ENCODE data around the gene HERPUD1. TPM values are rescaled to one million over a fixed set of nuclear protein-coding genes. Genes with fewer than 3 reads are reported as not detected.
"Not testable (repeated sequence)": the region's sequence is repeated elsewhere in the genome, so short reads cannot be mapped to it uniquely, and the experiment has no call there.

The HERPUD1 gene
- polyA plus RNA-seq, 5 donors: 95.7 to 124 (median 104) TPM

GRCh38 chr16:56956076-56956475 is 24.1 kb downstream of the HERPUD1 start:
- no peak for DNase-seq

- no peak for DNase-seq
These were observed 24.8 kb downstream of the HERPUD1 start for GRCh38 chr16:56956756-56957155.

- DNase-seq: no peak
These were observed 28.8 kb downstream of the HERPUD1 start for GRCh38 chr16:56960681-56961281.

GRCh38 chr16:56961386-56961785 is 29.4 kb downstream of the HERPUD1 start:
- peak; percentile 39 to 42 for DNase-seq

DNA sequence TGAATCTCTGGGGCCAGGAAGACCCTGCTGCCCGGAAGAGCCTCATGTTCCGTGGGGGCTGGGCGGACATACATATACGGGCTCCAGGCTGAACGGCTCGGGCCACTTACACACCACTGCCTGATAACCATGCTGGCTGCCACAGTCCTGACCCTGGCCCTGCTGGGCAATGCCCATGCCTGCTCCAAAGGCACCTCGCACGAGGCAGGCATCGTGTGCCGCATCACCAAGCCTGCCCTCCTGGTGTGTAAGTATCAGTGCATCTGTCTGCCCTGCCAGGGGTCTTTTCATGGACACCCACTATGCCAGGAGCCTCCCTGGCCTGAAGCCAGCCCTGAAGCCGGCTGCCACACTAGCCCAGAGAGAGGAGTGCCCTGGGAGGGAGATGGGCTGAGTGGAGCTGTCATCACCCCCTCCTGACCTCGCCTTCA is 29.9 kb downstream of the HERPUD1 start, which contains the start of gene CETP:
TSS of gene CETP (plus strand) at position 100 of the 431 bp plus-strand sequence. CDS start at position 130, 30 bp downstream.
- DNase-seq: no peak

DNA sequence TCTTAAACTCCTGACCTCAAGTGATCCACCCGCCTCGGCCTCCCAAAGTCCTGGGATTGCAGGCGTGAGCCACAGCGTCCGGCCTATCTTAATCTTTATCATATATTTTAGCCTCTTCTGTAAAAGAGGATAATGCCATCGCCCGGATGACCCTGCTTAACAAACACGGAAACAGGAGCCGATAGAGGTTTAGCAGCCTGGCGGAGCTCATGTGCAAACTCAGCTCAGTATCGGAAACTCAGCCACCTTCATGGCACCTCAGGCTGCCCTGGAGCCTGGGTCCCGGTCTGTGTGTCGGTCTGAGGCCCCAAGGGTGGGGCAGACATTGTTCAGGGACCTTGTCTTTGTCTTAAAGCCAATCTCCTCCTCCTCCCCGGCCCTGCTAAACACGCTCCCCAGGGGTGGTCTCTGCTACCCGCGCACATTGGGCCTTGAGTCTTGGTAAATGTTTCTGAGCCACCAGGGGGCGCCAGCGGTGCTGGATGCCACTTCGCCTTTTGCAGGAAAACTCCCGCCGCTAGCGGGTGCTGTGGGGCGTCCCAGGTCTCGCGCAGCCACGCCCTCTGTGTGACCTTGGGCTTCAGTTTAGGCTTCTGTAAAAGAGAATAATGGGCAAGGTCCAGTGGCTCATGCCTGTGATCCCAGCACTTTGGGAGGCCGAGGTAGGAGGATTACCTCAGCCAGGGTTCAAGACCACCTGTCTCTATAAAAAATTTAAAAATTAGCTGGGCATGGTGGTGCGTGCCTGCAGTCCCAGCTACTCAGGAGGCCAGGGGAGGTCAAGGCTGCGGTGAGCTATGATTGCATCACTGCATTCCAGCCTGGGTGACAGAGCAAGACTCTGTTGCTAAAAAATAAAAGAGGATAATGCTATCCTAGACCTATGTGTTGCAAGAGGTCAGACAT is 32.6 kb downstream of the HERPUD1 start:
- DNase-seq: peak; percentile 37 to 50

GRCh38 chr16:56965149-56966092 is 33.5 kb downstream of the HERPUD1 start:
- no peak for DNase-seq

DNA sequence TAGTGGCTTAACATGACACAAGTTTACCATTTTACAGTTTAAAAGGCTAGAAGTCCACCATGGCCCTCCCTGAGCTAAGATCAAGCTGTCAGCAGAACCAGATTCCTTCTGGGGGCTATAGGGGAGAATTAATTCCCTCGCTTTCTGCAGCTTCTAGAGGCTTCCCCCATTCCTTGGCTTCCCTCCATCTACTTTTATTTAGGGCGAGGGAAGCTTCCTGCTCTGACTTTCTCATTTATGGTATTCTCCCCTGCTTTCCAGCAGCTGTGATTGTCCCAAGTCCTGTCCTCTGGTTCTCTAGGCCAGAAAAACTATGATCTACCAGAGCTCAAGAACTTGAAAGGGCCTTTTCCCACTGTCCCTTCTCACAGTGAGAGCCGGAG is 34.1 kb downstream of the HERPUD1 start:
- no peak for DNase-seq

DNA sequence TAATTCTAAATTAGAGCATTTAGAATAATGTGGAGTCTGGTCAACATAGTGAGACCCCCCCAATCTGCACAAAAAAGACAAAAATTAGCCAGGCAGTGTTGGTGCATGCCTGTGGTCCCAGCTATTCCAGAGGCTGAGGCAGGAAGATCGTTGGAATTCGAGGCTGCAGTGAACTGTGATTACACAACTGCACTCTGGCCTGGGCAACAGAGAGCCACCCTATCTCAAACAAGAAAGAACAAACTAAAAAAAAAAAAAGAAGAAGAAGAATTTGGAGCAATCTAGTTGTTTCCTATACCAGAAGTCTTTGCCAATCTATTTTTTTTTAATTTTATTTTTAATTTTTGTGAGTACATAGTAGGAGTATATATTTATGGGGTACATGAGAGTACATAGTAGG is 35.8 kb downstream of the HERPUD1 start:
- DNase-seq: no peak

- DNase-seq: no peak
These were observed 37.8 kb downstream of the HERPUD1 start for GRCh38 chr16:56969769-56970168.

GRCh38 chr16:56970934-56971767 is 39.2 kb downstream of the HERPUD1 start:
- no peak for DNase-seq

DNA sequence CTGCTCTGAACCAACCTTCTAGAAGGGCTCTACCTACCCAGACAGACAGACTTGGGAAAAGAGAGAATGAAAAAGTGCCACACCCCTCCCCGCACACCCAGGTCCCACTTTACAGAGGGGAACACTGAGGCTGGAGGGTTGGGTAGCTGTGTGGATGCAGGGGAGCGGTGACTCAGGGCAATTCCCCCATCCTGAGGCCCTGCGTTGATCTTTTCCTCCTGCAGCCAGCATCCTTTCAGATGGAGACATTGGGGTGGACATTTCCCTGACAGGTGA is 39.8 kb downstream of the HERPUD1 start:
- no peak for DNase-seq

DNA sequence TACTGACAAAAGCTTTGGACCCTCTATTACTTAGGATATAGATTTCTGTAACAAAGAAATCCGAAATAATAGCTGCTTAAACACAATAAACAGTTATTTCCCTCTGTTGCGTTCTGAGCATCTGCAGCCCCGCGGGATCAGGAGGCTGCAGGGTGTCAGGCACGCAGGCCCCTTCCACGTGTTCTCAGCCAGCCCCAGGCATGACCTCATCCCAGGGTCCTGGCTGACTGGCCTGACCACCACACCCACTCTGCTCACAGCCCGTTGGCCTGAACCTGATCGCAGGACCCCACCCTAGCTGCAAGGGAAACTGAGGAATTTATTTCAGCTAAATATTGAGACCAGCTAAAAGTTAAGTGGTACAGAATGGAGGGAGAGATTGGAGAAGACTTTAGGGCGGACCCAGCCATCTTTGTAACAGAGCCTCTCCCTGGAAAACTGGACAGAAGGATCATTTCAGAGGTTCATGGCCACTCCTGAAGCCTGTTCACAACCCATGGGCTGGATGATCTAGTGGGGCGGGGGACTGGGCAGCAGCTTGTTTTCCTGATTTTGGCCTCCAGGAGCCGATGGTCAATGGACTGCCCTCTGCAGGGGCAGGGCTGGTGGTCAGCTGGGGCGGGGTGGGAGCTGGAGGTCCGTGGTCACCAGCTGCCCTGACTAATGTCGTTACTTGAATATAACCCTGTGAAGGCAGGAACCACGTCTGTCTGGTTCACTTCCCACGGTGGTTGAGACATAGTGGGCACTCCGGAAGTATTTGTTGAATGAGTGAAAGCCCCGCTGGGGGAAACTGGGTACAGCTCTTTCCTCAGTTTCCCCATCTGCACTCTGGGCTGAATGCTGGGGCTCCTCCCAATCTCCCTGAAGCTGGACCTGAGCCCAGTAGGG is 40.7 kb downstream of the HERPUD1 start:
- no peak for DNase-seq

GRCh38 chr16:56973294-56973689 is 41.4 kb downstream of the HERPUD1 start:
- no peak for DNase-seq

GRCh38 chr16:56973899-56974298 is 42.0 kb downstream of the HERPUD1 start:
- not testable (repeated sequence) for DNase-seq

GRCh38 chr16:56974549-56975300 is 42.8 kb downstream of the HERPUD1 start:
- DNase-seq: no peak

GRCh38 chr16:56975714-56976113 is 43.8 kb downstream of the HERPUD1 start:
- no peak for DNase-seq

- no peak for DNase-seq
These were observed 45.3 kb downstream of the HERPUD1 start for GRCh38 chr16:56977216-56977615.

DNA sequence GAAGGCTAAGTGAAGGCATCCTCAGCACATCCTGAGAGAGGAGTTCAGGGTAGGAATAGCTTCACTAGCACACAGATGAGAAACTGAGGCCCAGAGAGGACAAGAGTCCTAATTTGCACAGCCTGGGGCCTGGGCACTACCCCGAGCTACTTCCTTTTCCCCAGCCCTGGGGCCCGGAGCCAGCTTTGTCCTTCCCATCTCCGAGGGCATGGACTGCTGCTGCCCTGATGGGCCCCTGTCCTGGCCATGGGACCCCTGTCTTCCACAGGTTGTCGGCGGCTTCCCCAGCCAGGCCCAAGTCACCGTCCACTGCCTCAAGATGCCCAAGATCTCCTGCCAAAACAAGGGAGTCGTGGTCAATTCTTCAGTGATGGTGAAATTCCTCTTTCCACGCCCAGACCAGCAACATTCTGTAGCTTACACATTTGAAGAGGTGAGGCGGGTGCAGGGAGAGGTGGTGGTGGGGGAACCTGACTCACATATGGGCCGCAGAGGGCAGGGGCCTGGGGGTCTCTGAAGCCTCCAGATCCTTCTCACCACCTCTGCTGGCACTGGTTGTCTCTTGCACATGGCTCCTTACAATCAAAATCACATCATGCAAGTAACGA is 46.0 kb downstream of the HERPUD1 start:
- no peak for DNase-seq

All from right lung (tissue), 5 donors.